Measurements from ENCODE around the gene DRAXIN.

GRCh38 chr1:11751087-11751486 lies 59.6 kb downstream of the DRAXIN start:
- TF ChIP-seq SP1 (IDR thresholded peaks at IDR 0.05) = no peak
- TF ChIP-seq FOXA1 (IDR thresholded peaks at IDR 0.05) = no peak
- no peak for TF ChIP-seq BHLHE40 (IDR thresholded peaks at IDR 0.05; ENCODE audit: borderline replicate concordance)
- TF ChIP-seq FOXK2 (IDR thresholded peaks at IDR 0.05) = no peak
- TF ChIP-seq TARDBP (IDR thresholded peaks at IDR 0.05) = no peak
- no peak for TF ChIP-seq ZNF384 (IDR thresholded peaks at IDR 0.05)
- TF ChIP-seq SUZ12 (IDR thresholded peaks at IDR 0.05) = no peak
- no peak for TF ChIP-seq CTBP1 (IDR thresholded peaks at IDR 0.05; ENCODE audit: borderline replicate concordance)
- no peak for TF ChIP-seq PKNOX1 (IDR thresholded peaks at IDR 0.05)
- no peak for TF ChIP-seq ARNT (IDR thresholded peaks at IDR 0.05)
- no peak for TF ChIP-seq FOXM1 (IDR thresholded peaks at IDR 0.05; ENCODE audit: borderline replicate concordance)
